Sigmoid colon (tissue), 4 donors: Measurements from ENCODE around the gene NKX1-2.

Source experiments
- EP300 ChIP-seq, 4 donors: sonication (generic); formaldehyde crosslinking; IDR thresholded peaks; one replicate each; pipeline ENCODE4 v1.6.1; 2017; ENCODE audit warnings: antibody characterized with exemption in 4 of 4
- POLR2AphosphoS5 ChIP-seq, 4 donors: sonication (generic); formaldehyde crosslinking; IDR thresholded peaks; one replicate each; pipeline ENCODE4 v1.6.1; 2017; ENCODE audit warnings: antibody characterized with exemption in 4 of 4
- TF ChIP-seq, protein P1 (sequence below), 4 experiments: fragments of 450-650 bp in 3 of 4; fragments of 200-600 bp in 1 of 4; IDR thresholded peaks; one replicate each; pipeline ENCODE4 v1.5.1; 2016 to 2019; ENCODE audit warnings: antibody characterized with exemption in 4 of 4, mild to moderate bottlenecking in 3 of 4, moderate library complexity in 2 of 4

DNA sequence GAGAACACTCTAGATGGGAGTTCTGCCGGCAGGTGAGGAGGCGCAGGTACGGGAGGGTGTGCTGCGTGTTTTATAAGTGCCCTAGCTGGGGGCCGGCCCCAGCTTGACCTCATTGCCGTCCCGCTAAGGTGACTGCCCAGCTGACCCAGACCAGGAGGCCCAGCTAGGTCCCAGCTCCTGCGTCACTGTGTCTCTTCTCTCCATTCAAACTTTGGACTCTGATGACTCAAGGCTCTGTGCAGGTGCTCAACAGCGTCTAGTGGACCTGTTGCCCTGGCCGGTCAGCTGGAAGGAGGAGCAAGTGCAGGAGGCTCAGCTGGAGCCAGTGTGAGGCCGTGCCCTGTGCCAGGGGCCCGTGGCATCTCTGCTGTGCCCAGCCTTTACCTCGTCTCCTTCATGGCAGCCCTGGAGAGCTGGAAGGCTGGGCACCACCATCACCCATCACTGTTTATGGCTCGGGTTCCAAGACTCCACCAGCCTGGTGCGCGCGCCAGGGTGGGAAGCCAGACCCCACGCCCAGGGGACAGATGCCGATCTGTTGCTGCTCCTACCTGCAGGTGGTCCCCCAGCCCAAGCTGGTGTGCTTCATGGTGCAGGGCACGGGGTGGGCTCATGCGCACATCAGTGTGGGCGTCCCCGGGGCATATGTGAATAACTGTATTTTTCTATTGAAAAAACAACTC is 26.3 kb upstream of the NKX1-2 start:
- TF ChIP-seq, protein P1, sequence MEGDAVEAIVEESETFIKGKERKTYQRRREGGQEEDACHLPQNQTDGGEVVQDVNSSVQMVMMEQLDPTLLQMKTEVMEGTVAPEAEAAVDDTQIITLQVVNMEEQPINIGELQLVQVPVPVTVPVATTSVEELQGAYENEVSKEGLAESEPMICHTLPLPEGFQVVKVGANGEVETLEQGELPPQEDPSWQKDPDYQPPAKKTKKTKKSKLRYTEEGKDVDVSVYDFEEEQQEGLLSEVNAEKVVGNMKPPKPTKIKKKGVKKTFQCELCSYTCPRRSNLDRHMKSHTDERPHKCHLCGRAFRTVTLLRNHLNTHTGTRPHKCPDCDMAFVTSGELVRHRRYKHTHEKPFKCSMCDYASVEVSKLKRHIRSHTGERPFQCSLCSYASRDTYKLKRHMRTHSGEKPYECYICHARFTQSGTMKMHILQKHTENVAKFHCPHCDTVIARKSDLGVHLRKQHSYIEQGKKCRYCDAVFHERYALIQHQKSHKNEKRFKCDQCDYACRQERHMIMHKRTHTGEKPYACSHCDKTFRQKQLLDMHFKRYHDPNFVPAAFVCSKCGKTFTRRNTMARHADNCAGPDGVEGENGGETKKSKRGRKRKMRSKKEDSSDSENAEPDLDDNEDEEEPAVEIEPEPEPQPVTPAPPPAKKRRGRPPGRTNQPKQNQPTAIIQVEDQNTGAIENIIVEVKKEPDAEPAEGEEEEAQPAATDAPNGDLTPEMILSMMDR (IDR thresholded peaks at IDR 0.05) = no peak
- no peak for TF ChIP-seq EP300 (IDR thresholded peaks at IDR 0.05)
- no peak for TF ChIP-seq POLR2AphosphoS5 (IDR thresholded peaks at IDR 0.05)
